GM23248 (cell line): ENCODE data around the gene CXCL17. TPM values are rescaled to one million over a fixed set of nuclear protein-coding genes. Genes with fewer than 3 reads are reported as not detected.

ENCODE experiments used
- DNase-seq: peaks from one replicate; pipeline ENCODE4 v3.0.0-alpha.2; 2015
- H2AFZ ChIP-seq: fragments of 200-600 bp; sonication (generic); 2 replicates; pipeline ENCODE4 v1.6.1; 2016; ENCODE audit warnings: antibody characterized with exemption
- H3F3A ChIP-seq: fragments of 200-600 bp; sonication (generic); 2 replicates; pipeline ENCODE4 v1.6.1; 2016; ENCODE audit warnings: mild to moderate bottlenecking, antibody characterized with exemption, mixed run types; ENCODE audit not compliant: insufficient read depth
- H3K27ac ChIP-seq: fragments of 200-600 bp; sonication (generic); 2 replicates; pipeline ENCODE4 v1.5.1; 2016; ENCODE audit warnings: mild to moderate bottlenecking
- H3K27me3 ChIP-seq: fragments of 200-600 bp; sonication (generic); replicated peaks from 2 replicates; pipeline ENCODE4 v1.6.1; 2016; ENCODE audit warnings: mild to moderate bottlenecking; ENCODE audit not compliant: insufficient read depth
- H3K36me3 ChIP-seq: fragments of 200-600 bp; sonication (generic); 2 replicates; pipeline ENCODE4 v1.6.1; 2016; ENCODE audit warnings: low read depth, mild to moderate bottlenecking
- H3K4me1 ChIP-seq: fragments of 200-600 bp; sonication (generic); 2 replicates; pipeline ENCODE4 v1.6.1; 2016; ENCODE audit warnings: mild to moderate bottlenecking; ENCODE audit not compliant: insufficient read depth
- H3K4me2 ChIP-seq: fragments of 200-600 bp; sonication (generic); one replicate; pipeline ENCODE4 v1.6.1; 2016; ENCODE audit warnings: mild to moderate bottlenecking; ENCODE audit not compliant: unreplicated experiment
- H3K4me3 ChIP-seq: fragments of 200-600 bp; sonication (generic); 2 replicates; pipeline ENCODE4 v1.5.1; 2016; ENCODE audit warnings: mild to moderate bottlenecking
- H3K79me2 ChIP-seq: fragments of 200-600 bp; sonication (generic); 2 replicates; pipeline ENCODE4 v1.6.1; 2016; ENCODE audit warnings: mild to moderate bottlenecking; ENCODE audit not compliant: insufficient read depth
- H3K9ac ChIP-seq: fragments of 200-600 bp; sonication (generic); 2 replicates; pipeline ENCODE4 v1.6.1; 2016; ENCODE audit warnings: mild to moderate bottlenecking
- H3K9me2 ChIP-seq: fragments of 200-600 bp; sonication (generic); 2 replicates; pipeline ENCODE4 v1.6.1; 2016; ENCODE audit warnings: mixed run types, mild to moderate bottlenecking, moderate library complexity; ENCODE audit not compliant: insufficient read depth
- H3K9me3 ChIP-seq: fragments of 200-600 bp; sonication (generic); one replicate; pipeline ENCODE4 v1.6.1; 2017; ENCODE audit warnings: low read depth
- H4K20me1 ChIP-seq: fragments of 200-600 bp; sonication (generic); 2 replicates; pipeline ENCODE4 v1.6.0; 2016; ENCODE audit not compliant: insufficient read depth
- EZH2 ChIP-seq: fragments of 200-600 bp; sonication (generic); IDR thresholded peaks from 2 replicates; pipeline ENCODE4 v1.6.1; 2018; ENCODE audit warnings: antibody characterized with exemption, mild to moderate bottlenecking; ENCODE audit not compliant: insufficient read depth, poor library complexity, severe bottlenecking
- EZH2phosphoT487 ChIP-seq: fragments of 200-600 bp; sonication (generic); IDR thresholded peaks from 2 replicates; pipeline ENCODE4 v1.6.1; 2018; ENCODE audit warnings: antibody characterized with exemption, moderate library complexity, mild to moderate bottlenecking, low read depth; ENCODE audit not compliant: insufficient read depth
- WGBS, 2 experiments: methylation state at CpG; one replicate each; pipeline ENCODE4 v1.1.6; 2015 to 2017; ENCODE audit warnings: low lambda C conversion rate in 2 of 2, low coverage in 1 of 2; ENCODE audit errors: missing lambda C conversion rate in 2 of 2; 5-methylcytosine and 5-hydroxymethylcytosine counted together
- in situ Hi-C: fragments of 300-500 bp; cut with MboI; formaldehyde crosslinking; loops from 2 replicates; pipeline ENCODE4 v1.15.0; 2020
- polyA plus RNA-seq: library from polyadenylated mRNA; unstranded; fragments of >200 nt; fragmentation: Nextera tagmentation; extraction: Ambion mirVana; gene quantifications from 2 replicates; pipeline ENCODE4 v1.2.1, GENCODE V29; 2016
- total RNA-seq: library from RNA; depleted of rRNA; stranded (reverse); fragments of >200 nt; shearing (Covaris generic); gene quantifications from 2 replicates; pipeline ENCODE4 v1.2.3, GENCODE V29; 2014

Gene CXCL17
- total and polyA plus RNA-seq, 2 experiments from 2014 or later: not detected

DNA sequence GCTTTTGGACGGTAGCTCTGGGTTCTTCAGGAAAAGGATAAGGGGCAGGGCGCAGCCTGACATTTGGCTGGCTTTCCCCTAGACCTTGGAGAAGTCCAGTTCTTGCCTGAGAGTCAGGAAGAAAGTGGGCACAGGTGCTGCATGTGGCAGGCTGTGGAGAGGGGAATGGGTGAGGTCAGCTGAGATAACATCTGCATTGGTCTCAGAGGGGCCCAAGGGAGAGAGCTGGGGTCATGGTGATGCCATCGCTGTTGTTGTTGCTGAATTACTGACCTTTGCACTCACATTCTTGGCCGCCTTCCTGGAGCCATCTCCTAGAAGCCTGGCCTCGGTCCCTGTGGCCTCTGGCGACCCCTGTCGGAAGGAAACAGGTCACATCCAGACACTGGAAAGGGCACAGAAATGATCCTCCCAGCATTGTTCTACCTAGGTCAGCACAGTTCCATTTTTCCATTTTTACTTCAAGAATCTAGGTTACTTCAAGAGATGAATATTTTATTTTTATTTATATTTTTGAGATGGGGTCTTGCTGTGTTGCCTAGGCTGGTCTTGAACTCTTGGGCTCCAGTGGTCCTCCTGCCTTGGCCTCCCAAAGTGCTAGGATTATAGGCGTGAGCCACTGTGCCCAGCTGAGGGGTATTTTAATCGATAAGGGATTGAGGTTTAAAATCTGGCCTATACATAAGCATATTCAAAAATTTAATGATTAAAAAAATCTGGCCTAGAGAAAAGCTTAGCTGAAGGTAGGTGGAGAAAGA, 9.1 kb downstream of the CXCL17 start:
- 0 out of 2 replicates have a peak, but pooled peaks cover 6% of the 10 kb centered on the region for H3F3A ChIP-seq
- 47 to 59% methylated on average over 9 of the region's 9 CpGs for WGBS, 2 experiments
- no peaks in the 10 kb centered on the region for H3K79me2 ChIP-seq
- in situ Hi-C loops: no loop called here
- H3K9me3 ChIP-seq: no peaks in the 10 kb centered on the region
- H3K9me2 ChIP-seq: no peaks in the 10 kb centered on the region
- no peaks in the 10 kb centered on the region for H4K20me1 ChIP-seq
- no peaks in the 10 kb centered on the region for H3K27me3 ChIP-seq
- no peak overlapping the region for H3K4me2 ChIP-seq
- no peak for TF ChIP-seq EZH2
- no peak for TF ChIP-seq EZH2phosphoT487
- H3K4me1 ChIP-seq: peaks cover 8% of the 10 kb centered on the region
- no peak overlapping the region for H3K9ac ChIP-seq
- H3K4me3 ChIP-seq: no peak overlapping the region
- no peaks in the 10 kb centered on the region for H3K36me3 ChIP-seq
- DNase-seq: peak; percentile 36
- H2AFZ ChIP-seq: 0 out of 2 replicates have a peak overlapping the region, but pooled peaks have one; percentile 27
- H3K27ac ChIP-seq: no peak overlapping the region

DNA sequence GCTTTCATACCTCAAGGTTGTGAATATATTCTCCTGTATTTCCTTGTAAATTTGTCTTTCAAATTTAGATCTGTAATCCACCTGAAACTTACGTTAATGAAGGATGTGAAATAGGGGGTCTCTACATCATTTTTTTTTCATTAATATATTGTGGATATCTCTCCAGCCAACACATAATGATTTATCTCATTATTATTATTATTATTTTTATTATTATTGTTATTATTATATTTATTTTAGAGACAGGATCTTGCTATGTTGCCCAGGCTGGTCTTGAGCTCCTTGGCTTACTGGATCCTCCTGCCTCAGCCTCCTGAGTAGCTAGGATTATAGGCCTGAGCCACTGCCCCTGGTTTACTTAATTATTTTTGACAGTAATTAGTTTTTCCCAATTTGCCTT, 11.3 kb downstream of the CXCL17 start:
- H3K4me2 ChIP-seq: no peak overlapping the region
- H3K4me3 ChIP-seq: no peak overlapping the region
- no peak overlapping the region for H2AFZ ChIP-seq
- TF ChIP-seq EZH2: no peak
- TF ChIP-seq EZH2phosphoT487: no peak
- H3K27me3 ChIP-seq: no peaks in the 10 kb centered on the region
- DNase-seq: no peak
- 0 out of 2 replicates have a peak, but pooled peaks cover 6% of the 10 kb centered on the region for H3F3A ChIP-seq
- H3K36me3 ChIP-seq: no peaks in the 10 kb centered on the region
- H3K27ac ChIP-seq: no peak overlapping the region
- H3K79me2 ChIP-seq: no peaks in the 10 kb centered on the region
- H3K9me3 ChIP-seq: no peaks in the 10 kb centered on the region
- H3K9ac ChIP-seq: no peak overlapping the region
- peaks cover 7% of the 10 kb centered on the region for H3K4me1 ChIP-seq
- in situ Hi-C loops: no loop called here
- no peaks in the 10 kb centered on the region for H3K9me2 ChIP-seq
- no peaks in the 10 kb centered on the region for H4K20me1 ChIP-seq
- 88 to 91% methylated on average over 1 of the region's 1 CpG for WGBS, 2 experiments

- 44 to 58% methylated on average over 3 of the region's 3 CpGs for WGBS, 2 experiments
- Histone ChIP-seq H3K9me2 (no peaks in the 10 kb centered on the region), H3K79me2 (no peaks in the 10 kb centered on the region), H3K9ac (no peak overlapping the region), H3K4me2 (no peak overlapping the region), H2AFZ (no peak overlapping the region), H3K4me1 (no peaks in the 10 kb centered on the region), H3K27ac (no peak overlapping the region), H3K9me3 (no peaks in the 10 kb centered on the region), H3F3A (no peaks in the 10 kb centered on the region), H3K27me3 (no peaks in the 10 kb centered on the region), H4K20me1 (no peaks in the 10 kb centered on the region), H3K36me3 (no peaks in the 10 kb centered on the region), H3K4me3 (no peak overlapping the region)
- no peak for DNase-seq
- TF ChIP-seq EZH2: no peak
- no peak for TF ChIP-seq EZH2phosphoT487
- in situ Hi-C loops: no loop called here
Measured at GRCh38 chr19:42428676-42429075, 14.1 kb downstream of the CXCL17 start.

GRCh38 chr19:42427313-42427712, 15.4 kb downstream of the CXCL17 start, which contains the start of gene LIPE:
Gene LIPE (minus strand): TSS chr19:42427388. CDS start chr19:42427149, 239 bp downstream.
- H4K20me1 ChIP-seq: no peaks in the 10 kb centered on the region
- TF ChIP-seq EZH2: no peak
- TF ChIP-seq EZH2phosphoT487: no peak
- no peak within 1 kb of the TSS for H2AFZ ChIP-seq
- no peak within 1 kb of the TSS for H3K4me2 ChIP-seq
- H3K4me1 ChIP-seq: no peaks in the 10 kb centered on the region
- no peaks in the 10 kb centered on the region for H3K9me3 ChIP-seq
- H3K36me3 ChIP-seq: no peaks in the 10 kb centered on the region
- H3K9ac ChIP-seq: no peak within 1 kb of the TSS
- no peaks in the 10 kb centered on the region for H3K9me2 ChIP-seq
- no peaks in the 10 kb centered on the region for H3K79me2 ChIP-seq
- H3K27ac ChIP-seq: no peak within 1 kb of the TSS
- H3F3A ChIP-seq: no peaks in the 10 kb centered on the region
- H3K4me3 ChIP-seq: no peak within 1 kb of the TSS
- DNase-seq: no peak
- H3K27me3 ChIP-seq: no peaks in the 10 kb centered on the region
- in situ Hi-C loops: no loop called here
- WGBS, 2 experiments: 33 to 38% methylated on average over 4 of the region's 4 CpGs

DNA sequence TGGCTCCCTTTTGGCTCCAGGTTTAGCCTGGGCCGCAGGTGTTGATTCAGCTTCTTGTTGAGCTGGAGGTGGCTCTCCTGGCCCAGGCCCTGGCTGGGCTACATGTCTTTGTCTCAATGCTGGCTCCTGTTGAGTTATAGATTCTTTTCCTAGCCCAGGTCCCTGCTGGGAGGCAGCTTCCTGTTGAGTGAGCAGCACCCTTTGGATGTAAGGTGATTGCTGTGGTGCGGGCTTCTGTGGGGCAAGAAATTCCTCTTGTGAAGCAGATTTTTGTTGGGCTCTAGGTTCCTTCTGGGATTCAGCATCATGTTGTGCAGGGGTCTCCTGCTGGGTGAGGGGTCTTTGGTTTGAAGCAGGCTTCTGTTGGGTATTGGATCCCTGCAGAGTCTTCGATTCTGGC, 16.1 kb downstream of the CXCL17 start:
- H3K4me2 ChIP-seq: no peak overlapping the region
- H3K36me3 ChIP-seq: no peaks in the 10 kb centered on the region
- no peaks in the 10 kb centered on the region for H3K79me2 ChIP-seq
- H3K9me3 ChIP-seq: no peaks in the 10 kb centered on the region
- no peaks in the 10 kb centered on the region for H4K20me1 ChIP-seq
- H3F3A ChIP-seq: no peaks in the 10 kb centered on the region
- no peaks in the 10 kb centered on the region for H3K9me2 ChIP-seq
- WGBS, 2 experiments: 97 to 98% methylated on average over 3 of the region's 3 CpGs
- H3K27ac ChIP-seq: no peak overlapping the region
- TF ChIP-seq EZH2: no peak
- no peak for TF ChIP-seq EZH2phosphoT487
- no peak for DNase-seq
- H3K27me3 ChIP-seq: no peaks in the 10 kb centered on the region
- in situ Hi-C loops: no loop called here
- H3K9ac ChIP-seq: no peak overlapping the region
- no peaks in the 10 kb centered on the region for H3K4me1 ChIP-seq
- no peak overlapping the region for H2AFZ ChIP-seq
- no peak overlapping the region for H3K4me3 ChIP-seq
